K562 (cell line): ENCODE data around the gene ZNRF1. TPM values are rescaled to one million over a fixed set of nuclear protein-coding genes. Genes with fewer than 3 reads are reported as not detected.
A peak's percentile ranks its signal among the peaks of the same experiment; 100 is the strongest.

ENCODE experiments used
- ATF3 ChIP-seq, 2 experiments: fragments of 450-650 bp in 1 of 2; sonication (generic) in 1 of 2; formaldehyde crosslinking in 1 of 2; IDR thresholded peaks in 1 of 2; conservative IDR thresholded peaks in 1 of 2; 2 replicates each; pipeline versions ENCODE4 v1.6.1 to v1.8.1; 2016 to 2023; ENCODE audit warnings: mild to moderate bottlenecking in 2 of 2, moderate library complexity in 2 of 2, inconsistent platforms in 1 of 2, missing genetic modification reagents in 1 of 2
- CBX5 ChIP-seq: IDR thresholded peaks from 2 replicates; pipeline ENCODE4 v1.6.1; 2014; ENCODE audit warnings: low read depth, borderline replicate concordance
- CEBPG ChIP-seq, 3 experiments: fragments of 200-800 bp in 1 of 3; sonication (Bioruptor generic) in 1 of 3; sonication (generic) in 1 of 3; formaldehyde crosslinking in 1 of 3; IDR thresholded peaks in 2 of 3; conservative IDR thresholded peaks in 1 of 3; 2 replicates each; pipeline versions ENCODE4 v1.6.1 to v1.8.0; 2016 to 2022; ENCODE audit warnings: missing compliant biosample characterization in 2 of 3, missing genetic modification characterization in 2 of 3, mild to moderate bottlenecking in 1 of 3, missing genetic modification reagents in 1 of 3
- CTCF ChIP-seq, 3 experiments: IDR thresholded peaks in 2 of 3; conservative IDR thresholded peaks in 1 of 3; 2 replicates each; pipeline ENCODE4 v1.5.1; 2011 to 2012; ENCODE audit warnings: low read length in 3 of 3, mild to moderate bottlenecking in 3 of 3, control low read depth in 2 of 3, improper control_type of control experiment in 1 of 3, inconsistent platforms in 1 of 3, low read depth in 1 of 3, mixed read lengths in 1 of 3, moderate library complexity in 1 of 3; ENCODE audit not compliant: insufficient read depth in 2 of 3
- DPF2 ChIP-seq: fragments of 450-650 bp; IDR thresholded peaks from 2 replicates; pipeline ENCODE4 v1.6.1; 2016
- EP400 ChIP-seq: fragments of 450-650 bp; IDR thresholded peaks from 2 replicates; pipeline ENCODE4 v1.6.1; 2017; ENCODE audit warnings: antibody characterized with exemption, mild to moderate bottlenecking, moderate library complexity
- ID3 ChIP-seq, 2 experiments: fragments of 250-450 bp in 1 of 2; fragments of 450-650 bp in 1 of 2; sonication (Bioruptor Pico) in 1 of 2; IDR thresholded peaks; 2 replicates each; pipeline versions ENCODE4 v1.6.1 to v1.8.0; 2016 to 2021; ENCODE audit warnings: mild to moderate bottlenecking in 2 of 2, moderate library complexity in 2 of 2, missing compliant biosample characterization in 1 of 2, missing genetic modification characterization in 1 of 2
- MAFK ChIP-seq: IDR thresholded peaks from 2 replicates; pipeline ENCODE4 v1.6.1; 2011; ENCODE audit warnings: low read length, improper control_type of control experiment
- MITF ChIP-seq: IDR thresholded peaks from 2 replicates; pipeline ENCODE4 v1.6.1; 2014; ENCODE audit warnings: antibody characterized with exemption
- PHF8 ChIP-seq: fragments of 200-600 bp; sonication (generic); IDR thresholded peaks from 2 replicates; pipeline ENCODE4 v1.6.1; 2012; ENCODE audit warnings: mixed run types, mild to moderate bottlenecking, inconsistent platforms, low read length, moderate library complexity, borderline replicate concordance
- PML ChIP-seq: IDR thresholded peaks from 2 replicates; pipeline ENCODE4 v1.6.1; 2012; ENCODE audit warnings: low read length, inconsistent platforms
- RBM14 ChIP-seq: fragments of 200-400 bp; formaldehyde crosslinking; IDR thresholded peaks from 2 replicates; pipeline ENCODE4 v1.6.1; 2018; ENCODE audit warnings: low read depth, mild to moderate bottlenecking, low read length, moderate library complexity, borderline replicate concordance; ENCODE audit not compliant: insufficient read depth
- RFX1 ChIP-seq: fragments of 450-650 bp; IDR thresholded peaks from 2 replicates; pipeline ENCODE4 v1.6.1; 2016; ENCODE audit warnings: mild to moderate bottlenecking, moderate library complexity
- RFX5 ChIP-seq: IDR thresholded peaks from 2 replicates; pipeline ENCODE4 v1.6.1; 2011; ENCODE audit warnings: low read depth, mild to moderate bottlenecking, improper control_type of control experiment, low read length
- VEZF1 ChIP-seq: fragments of 200-800 bp; sonication (Bioruptor generic); IDR thresholded peaks from 2 replicates; pipeline ENCODE4 v1.6.1; 2017; ENCODE audit warnings: missing genetic modification characterization, missing compliant biosample characterization
- ZFX ChIP-seq: sonication (generic); formaldehyde crosslinking; IDR thresholded peaks from 2 replicates; pipeline ENCODE4 v1.8.0; 2022; ENCODE audit warnings: mild to moderate bottlenecking, missing genetic modification reagents, moderate library complexity
- ZNF12 ChIP-seq: sonication (generic); formaldehyde crosslinking; IDR thresholded peaks from 2 replicates; pipeline ENCODE4 v1.4.0; 2020; ENCODE audit warnings: mild to moderate bottlenecking, missing genetic modification reagents
- ZNF197 ChIP-seq: fragments of 200-800 bp; sonication (Bioruptor generic); IDR thresholded peaks from 2 replicates; pipeline ENCODE4 v1.6.1; 2016; ENCODE audit warnings: low read depth, missing genetic modification characterization, missing compliant biosample characterization
- ZNF696 ChIP-seq: fragments of 250-450 bp; sonication (Bioruptor Pico); conservative IDR thresholded peaks from 2 replicates; pipeline ENCODE4 v1.4.0; 2020; ENCODE audit warnings: mild to moderate bottlenecking, moderate library complexity
- polyA plus RNA-seq, 8 experiments: library from polyadenylated mRNA; depleted of rRNA in 4 of 8; stranded (reverse) in 5 of 8; unstranded in 3 of 8; fragments of >200 nt; fragmentation: Nextera tagmentation in 2 of 8; fragmentation: Illumina TruSeq in 1 of 8; extraction: Ambion mirVana in 2 of 8; extraction: Trizol in 1 of 8; gene quantifications; 2 replicates each; pipeline versions ENCODE4 v1.2.1 to v1.2.3, GENCODE V29; 2011 to 2014; ENCODE audit warnings: inconsistent platforms in 1 of 8, missing spikeins in 1 of 8
- total RNA-seq, 7 experiments: library from RNA; depleted of rRNA in 6 of 7; stranded (reverse); fragments of >200 nt in 6 of 7; fragmentation: Illumina TruSeq in 2 of 7; extraction: Trizol in 2 of 7; gene quantifications; 2 replicates each; pipeline versions ENCODE4 v1.2.1 to v1.2.3, GENCODE V29; 2011 to 2021; ENCODE audit warnings: low replicate concordance in 1 of 7

Gene ZNRF1
- total and polyA plus RNA-seq, 9 of the 15 experiments (the other 6 are each of a cell fraction or from before 2014, with no cell fraction given) = 9.5 to 37.7 (median 20.0) TPM

- TF ChIP-seq VEZF1 (CRISPR knock-in tag) = peak; percentile 73
- no peak for TF ChIP-seq RFX5
- no peak for TF ChIP-seq CBX5
- no peak for TF ChIP-seq RFX1
- TF ChIP-seq ID3 (CRISPR knock-in tag; IDR thresholded peaks at IDR 0.05) = no peak
- TF ChIP-seq ID3 (tag; IDR thresholded peaks at IDR 0.05) = peak; percentile 71
- no peak for TF ChIP-seq ZNF696 (CRISPR knock-in tag)
- no peak for TF ChIP-seq ATF3 (IDR thresholded peaks at IDR 0.05)
- no peak for TF ChIP-seq ATF3 (CRISPR knock-in tag; conservative IDR thresholded peaks at IDR 0.05)
- no peak for TF ChIP-seq CEBPG (CRISPR knock-in tag; IDR thresholded peaks at IDR 0.05)
- TF ChIP-seq CEBPG (tag; conservative IDR thresholded peaks at IDR 0.05 in 1 of 2, IDR thresholded peaks at IDR 0.05 in 1 of 2) = no peak
- TF ChIP-seq ZFX (CRISPR knock-in tag) = peak; percentile 83
- TF ChIP-seq RBM14 = no peak
- TF ChIP-seq CTCF (IDR thresholded peaks at IDR 0.05 in 2 of 3, conservative IDR thresholded peaks at IDR 0.05 in 1 of 3; ENCODE audit: insufficient read depth in 2 of 3, low read depth in 1 of 3, low read length in 3 of 3) = no peak
- TF ChIP-seq PHF8 = peak; percentile 83; the same call in 1 of the 2 replicates
- TF ChIP-seq ZNF197 (CRISPR knock-in tag) = peak; percentile 92; the same call in 1 of the 2 replicates
- peak; percentile 73; the same call in 1 of the 2 replicates for TF ChIP-seq EP400
- peak; percentile 29; the same call in 1 of the 2 replicates for TF ChIP-seq PML
- TF ChIP-seq MITF = no peak
- no peak for TF ChIP-seq MAFK
- TF ChIP-seq ZNF12 (CRISPR knock-in tag) = 0 out of 2 replicates have a peak, but pooled peaks have one; percentile 60
- no peak; the same call in 1 of the 2 replicates for TF ChIP-seq DPF2
Measured at GRCh38 chr16:75148311-75149195, 149.7 kb downstream of the ZNRF1 start, which contains the start of gene ZFP1 (continued).
